HG03066 (cell line): ENCODE data around the gene MCOLN1.

ENCODE experiments used
- ATAC-seq: cut with Tn5 transposase; IDR thresholded peaks from one replicate; pipeline ENCODE4 v1.9.1; 2021; ENCODE audit warnings: low read depth; ENCODE audit not compliant: unreplicated experiment

MCOLN1 gene

DNA sequence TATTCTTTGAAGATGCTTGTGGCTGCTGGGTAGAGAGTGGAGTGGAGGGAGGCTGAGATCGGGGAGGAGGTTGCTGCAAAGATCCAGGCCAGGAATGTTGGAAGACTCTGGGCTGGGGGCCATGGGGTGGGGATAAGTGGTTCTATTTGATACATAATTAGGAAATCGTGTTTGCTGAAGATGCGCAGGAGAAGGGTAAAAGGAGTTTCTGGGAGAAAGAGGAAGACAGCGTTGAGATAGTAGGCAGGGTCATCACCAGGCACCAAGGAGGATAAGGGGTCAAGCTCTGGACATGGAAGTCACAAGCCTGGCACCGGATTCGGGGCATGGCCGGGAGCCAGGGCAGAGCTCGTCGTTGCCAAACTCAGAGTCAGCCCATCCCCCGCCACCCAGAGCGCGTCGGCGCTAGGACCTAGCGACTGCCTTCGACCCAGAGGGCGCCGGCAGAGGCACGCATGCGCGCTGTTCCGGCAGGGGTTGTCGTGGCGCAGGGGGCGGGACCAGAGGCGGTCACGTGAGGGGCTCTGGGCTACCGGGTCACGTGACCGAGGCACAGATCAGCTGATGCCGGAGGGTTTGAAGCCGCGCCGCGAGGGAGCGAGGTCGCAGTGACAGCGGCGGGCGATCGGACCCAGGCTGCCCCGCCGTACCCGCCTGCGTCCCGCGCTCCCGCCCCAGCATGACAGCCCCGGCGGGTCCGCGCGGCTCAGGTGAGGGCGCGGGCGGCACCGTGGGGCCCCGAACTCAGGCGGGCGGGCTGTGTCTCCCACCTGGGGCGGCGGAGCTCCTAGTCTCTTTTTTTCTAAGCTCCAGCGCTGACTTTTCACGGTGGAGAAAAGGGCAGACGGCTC, at the start of gene MCOLN1:
MCOLN1 (plus strand) TSS at position 553 of the 851 bp plus-strand sequence; CDS start at position 680, 127 bp downstream.
- peak; percentile 82 for ATAC-seq

- ATAC-seq, result no peak
Measured at GRCh38 chr19:7475665-7476064, 46.8 kb upstream of the MCOLN1 start.

DNA sequence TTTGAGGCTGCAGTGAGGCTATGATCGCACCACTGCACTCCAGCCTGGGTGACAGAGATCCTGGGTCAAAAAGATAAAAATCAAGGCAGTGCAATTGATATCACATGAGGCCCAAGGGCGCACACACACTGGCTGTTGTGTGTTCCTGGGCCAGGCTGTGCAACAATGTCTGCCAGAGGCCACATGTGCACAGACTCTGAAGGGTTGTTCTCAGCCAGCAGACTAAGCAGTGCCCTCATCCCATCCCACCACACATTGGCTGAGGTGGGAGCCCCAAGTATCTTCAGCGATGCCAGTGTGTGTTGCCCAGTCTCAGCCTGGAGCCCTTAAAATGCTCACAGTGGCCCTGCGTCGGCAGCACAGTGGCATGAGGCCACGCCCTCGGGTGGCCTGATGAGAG, 46.2 kb upstream of the MCOLN1 start:
- no peak for ATAC-seq

DNA sequence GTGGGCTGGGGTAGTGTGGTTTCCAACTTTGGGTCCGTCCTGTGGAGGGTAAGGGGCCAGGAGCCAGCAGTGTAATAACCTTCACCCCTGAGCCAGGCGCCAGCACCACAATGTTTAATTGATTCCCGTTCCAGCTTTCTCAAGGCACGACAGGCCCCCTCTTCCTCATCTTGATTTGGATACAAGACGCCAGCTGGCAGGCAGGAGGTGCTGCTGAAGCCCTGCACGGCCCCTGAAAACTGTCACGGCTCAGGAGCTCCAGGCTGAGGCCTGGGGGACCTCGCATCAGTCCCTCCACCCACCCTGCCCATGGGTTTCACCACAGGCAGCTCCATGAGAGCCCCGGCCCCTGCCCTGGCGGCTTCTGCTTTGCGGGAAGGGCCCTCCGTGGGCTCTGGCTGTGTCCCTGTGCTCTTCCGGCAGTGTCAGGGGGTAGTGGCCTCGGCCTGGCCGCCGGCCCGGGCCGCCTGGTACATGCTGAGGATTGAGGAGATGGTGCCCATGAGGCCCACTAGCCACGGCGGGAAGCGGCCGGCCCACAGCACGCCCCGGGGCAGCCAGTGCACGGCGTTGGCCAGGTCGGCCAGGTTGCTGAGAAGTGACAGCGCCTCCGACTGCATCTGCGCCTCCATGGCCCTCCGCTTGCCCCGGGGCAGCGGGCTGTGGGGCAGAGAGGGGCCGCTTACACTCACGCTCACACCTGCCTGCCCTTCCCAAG, 45.5 kb upstream of the MCOLN1 start:
- ATAC-seq, result no peak

GRCh38 chr19:7477758-7478157, 44.7 kb upstream of the MCOLN1 start:
- ATAC-seq, result no peak

- no peak for ATAC-seq
Measured at GRCh38 chr19:7478173-7478842, 44.1 kb upstream of the MCOLN1 start.

GRCh38 chr19:7478843-7479227, 43.6 kb upstream of the MCOLN1 start:
- no peak for ATAC-seq

- ATAC-seq, result no peak
Measured at GRCh38 chr19:7480222-7480969, 42.0 kb upstream of the MCOLN1 start.

- no peak for ATAC-seq
Measured at GRCh38 chr19:7480970-7481255, 41.5 kb upstream of the MCOLN1 start.

GRCh38 chr19:7482584-7483439, 39.6 kb upstream of the MCOLN1 start:
- ATAC-seq, result no peak

GRCh38 chr19:7483720-7484201, 38.7 kb upstream of the MCOLN1 start:
- ATAC-seq, result no peak

DNA sequence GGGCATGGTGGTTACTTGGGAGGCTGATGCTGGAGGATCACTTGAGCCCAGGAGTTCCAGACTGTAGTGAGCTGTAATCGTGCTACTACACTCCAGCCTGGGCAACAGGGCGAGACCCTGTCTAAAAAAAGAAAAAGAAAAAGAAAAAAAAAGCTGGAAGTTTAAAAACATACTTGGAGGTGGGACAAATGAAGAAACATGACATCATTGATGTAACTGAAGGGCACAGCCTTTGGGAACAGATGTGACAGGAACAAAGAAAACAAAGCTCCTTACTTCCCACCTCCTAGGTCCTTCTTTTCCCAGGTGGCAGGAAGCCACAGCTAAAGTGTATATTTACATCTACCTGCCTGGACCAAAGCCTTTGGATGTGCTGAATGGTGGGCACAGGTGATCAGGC, 35.5 kb upstream of the MCOLN1 start:
- ATAC-seq, result no peak

- ATAC-seq, result no peak
Measured at GRCh38 chr19:7488736-7489353, 33.6 kb upstream of the MCOLN1 start, which contains the start of gene PEX11G. PEX11G (minus strand) TSS chr19:7489035; CDS start chr19:7489010, 25 bp downstream.

DNA sequence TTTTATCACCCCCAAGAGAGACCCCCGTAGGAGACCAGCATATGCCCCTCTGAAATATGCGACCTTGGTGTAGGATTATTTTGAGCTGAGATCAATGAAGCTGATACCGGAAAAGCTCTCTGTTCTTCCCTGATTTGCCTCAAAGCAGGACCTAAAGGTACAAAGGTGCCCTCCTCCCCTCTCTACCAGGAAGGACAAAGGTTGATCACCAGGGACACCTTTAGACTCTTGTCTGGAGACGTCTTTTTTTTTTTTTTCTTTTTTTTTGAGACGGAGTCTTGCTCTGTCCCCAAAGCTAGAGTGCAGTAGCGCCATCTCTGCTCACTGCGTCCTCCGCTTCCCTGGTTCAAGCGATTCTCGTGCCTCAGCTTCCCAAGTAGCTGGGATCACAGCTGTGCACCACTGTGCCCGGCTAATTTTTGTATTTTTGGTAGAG, 32.8 kb upstream of the MCOLN1 start:
- ATAC-seq, result no peak

DNA sequence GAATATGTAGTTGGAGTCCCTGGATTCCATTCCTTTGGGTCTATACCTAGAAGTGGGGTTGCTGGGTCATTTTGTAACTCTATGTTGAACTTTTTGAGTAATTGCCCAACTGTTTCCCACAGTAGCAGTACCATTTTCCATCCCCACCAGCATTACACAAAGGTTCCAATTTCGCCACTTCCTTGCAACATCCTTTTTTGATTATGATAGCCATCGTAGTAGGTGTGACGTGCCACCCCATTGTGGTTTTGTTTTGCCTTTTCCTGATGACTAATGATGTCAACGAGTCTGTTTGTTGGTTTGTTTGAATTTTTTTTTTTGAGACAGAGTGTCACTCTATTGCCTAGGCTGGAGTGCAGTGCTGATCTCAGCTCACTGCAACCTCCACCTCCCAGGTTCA, 30.3 kb upstream of the MCOLN1 start:
- ATAC-seq, result no peak

- no peak for ATAC-seq
Measured at GRCh38 chr19:7492558-7492957, 29.9 kb upstream of the MCOLN1 start.

- ATAC-seq, result no peak
Measured at GRCh38 chr19:7494416-7495098, 27.9 kb upstream of the MCOLN1 start.

DNA sequence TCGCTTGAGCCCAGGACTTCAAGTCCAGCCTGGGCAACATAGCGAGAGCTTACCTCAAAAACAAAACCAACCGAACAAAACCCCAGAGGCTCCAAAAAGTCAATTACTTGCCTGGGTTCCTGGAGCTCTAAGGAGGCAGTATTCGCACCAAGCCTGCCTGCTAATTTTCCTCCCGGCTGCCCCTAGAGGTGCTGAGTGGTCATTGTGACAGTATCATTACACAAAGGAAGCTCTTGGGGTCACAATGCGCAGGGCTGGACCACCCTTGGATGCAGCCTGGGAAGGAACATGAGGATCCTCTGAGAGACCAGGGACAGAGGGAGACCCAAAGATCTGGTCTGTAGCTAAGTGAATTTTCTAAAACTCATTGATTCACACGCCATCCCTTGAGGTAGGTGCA, 25.1 kb upstream of the MCOLN1 start:
- no peak for ATAC-seq
